Gastrocnemius medialis (tissue), 4 donors: ENCODE data around the gene RP9.

Source experiments
- POLR2A ChIP-seq, 2 donors: fragments of 450-650 bp; IDR thresholded peaks; one replicate each; pipeline ENCODE4 v1.6.1; 2017; ENCODE audit warnings: antibody characterized with exemption in 2 of 2, mild to moderate bottlenecking in 2 of 2, moderate library complexity in 2 of 2
- TF ChIP-seq, protein P1 (sequence below), 5 experiments: fragments of 450-650 bp in 3 of 5; fragments of 200-600 bp in 2 of 5; sonication (generic) in 2 of 5; IDR thresholded peaks in 4 of 5; conservative IDR thresholded peaks in 1 of 5; 1 replicate in 4 of 5; 2 replicates in 1 of 5; pipeline ENCODE4 v1.5.1; 2016 to 2019; ENCODE audit warnings: antibody characterized with exemption in 5 of 5, mild to moderate bottlenecking in 3 of 5, moderate library complexity in 3 of 5

DNA sequence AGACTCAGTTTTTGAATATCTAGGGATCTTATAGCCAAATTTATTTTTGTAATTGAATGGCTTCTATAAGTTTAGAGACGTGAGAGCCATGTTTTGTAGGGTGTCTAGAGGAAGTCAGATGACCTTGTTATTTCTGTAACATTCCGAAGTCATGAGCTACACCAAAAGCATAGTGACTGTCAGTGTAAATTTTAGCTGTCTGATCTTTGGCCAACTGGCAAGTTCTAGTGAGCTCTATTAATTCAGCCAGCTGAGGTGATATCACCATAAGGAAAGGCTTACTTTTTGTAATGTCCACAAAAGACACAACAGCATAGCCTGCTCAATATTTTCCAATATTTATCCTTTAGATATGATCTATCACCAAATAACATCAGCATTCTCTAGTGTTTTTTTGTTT lies 36.7 kb downstream of the RP9 start:
- TF ChIP-seq, protein P1, sequence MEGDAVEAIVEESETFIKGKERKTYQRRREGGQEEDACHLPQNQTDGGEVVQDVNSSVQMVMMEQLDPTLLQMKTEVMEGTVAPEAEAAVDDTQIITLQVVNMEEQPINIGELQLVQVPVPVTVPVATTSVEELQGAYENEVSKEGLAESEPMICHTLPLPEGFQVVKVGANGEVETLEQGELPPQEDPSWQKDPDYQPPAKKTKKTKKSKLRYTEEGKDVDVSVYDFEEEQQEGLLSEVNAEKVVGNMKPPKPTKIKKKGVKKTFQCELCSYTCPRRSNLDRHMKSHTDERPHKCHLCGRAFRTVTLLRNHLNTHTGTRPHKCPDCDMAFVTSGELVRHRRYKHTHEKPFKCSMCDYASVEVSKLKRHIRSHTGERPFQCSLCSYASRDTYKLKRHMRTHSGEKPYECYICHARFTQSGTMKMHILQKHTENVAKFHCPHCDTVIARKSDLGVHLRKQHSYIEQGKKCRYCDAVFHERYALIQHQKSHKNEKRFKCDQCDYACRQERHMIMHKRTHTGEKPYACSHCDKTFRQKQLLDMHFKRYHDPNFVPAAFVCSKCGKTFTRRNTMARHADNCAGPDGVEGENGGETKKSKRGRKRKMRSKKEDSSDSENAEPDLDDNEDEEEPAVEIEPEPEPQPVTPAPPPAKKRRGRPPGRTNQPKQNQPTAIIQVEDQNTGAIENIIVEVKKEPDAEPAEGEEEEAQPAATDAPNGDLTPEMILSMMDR (IDR thresholded peaks at IDR 0.05 in 4 of 5, conservative IDR thresholded peaks at IDR 0.05 in 1 of 5), result no peak
- no peak for TF ChIP-seq POLR2A (IDR thresholded peaks at IDR 0.05)
